Esophagus (tissue), 2 donors: ENCODE data around the gene COBL. TPM values are rescaled to one million over a fixed set of nuclear protein-coding genes. Genes with fewer than 3 reads are reported as not detected.

ENCODE experiments used
- H3K27ac ChIP-seq, 2 donors: one replicate each; pipeline ENCODE4 v1.5.1; 2013; ENCODE audit warnings: low read depth in 2 of 2, mild to moderate bottlenecking in 2 of 2, inconsistent platforms in 1 of 2, low read length in 1 of 2, moderate library complexity in 1 of 2
- H3K27me3 ChIP-seq, 2 donors: one replicate each; pipeline ENCODE4 v1.6.1; 2013; ENCODE audit warnings: low read length in 2 of 2, control low read depth in 1 of 2, mild to moderate bottlenecking in 1 of 2; ENCODE audit not compliant: insufficient read depth in 2 of 2, control insufficient read depth in 1 of 2
- H3K36me3 ChIP-seq, 2 donors: one replicate each; pipeline ENCODE4 v1.6.1; 2013; ENCODE audit warnings: low read length in 1 of 2; ENCODE audit not compliant: control insufficient read depth in 2 of 2, insufficient read depth in 2 of 2
- H3K4me1 ChIP-seq, 2 donors: one replicate each; pipeline ENCODE4 v1.6.1; 2013; ENCODE audit warnings: low read length in 1 of 2; ENCODE audit not compliant: control insufficient read depth in 2 of 2, insufficient read depth in 2 of 2
- H3K4me3 ChIP-seq, 2 donors: one replicate each; pipeline ENCODE4 v1.5.1; 2013; ENCODE audit warnings: low read length in 2 of 2, mild to moderate bottlenecking in 2 of 2, low read depth in 1 of 2, moderate library complexity in 1 of 2
- H3K9me3 ChIP-seq, 2 donors: one replicate each; pipeline ENCODE4 v1.6.1; 2013; ENCODE audit warnings: mild to moderate bottlenecking in 2 of 2, low read depth in 1 of 2, low read length in 1 of 2, moderate library complexity in 1 of 2; ENCODE audit not compliant: control insufficient read depth in 2 of 2, insufficient read depth in 1 of 2
- WGBS, 2 donors: extraction: QIAGEN DNeasy Blood & Tissue Kit; methylation state at CpG; one replicate each; pipeline ENCODE4 v1.1.7; 2013; 5-methylcytosine and 5-hydroxymethylcytosine counted together
- polyA plus RNA-seq, 2 donors: library from polyadenylated mRNA; stranded (reverse); fragments of 200-250 nt; gene quantifications; one replicate each; pipeline ENCODE4 v1.2.3, GENCODE V29; 2013
- donor health status: healthy with polysubstance abuse.
- donor health status: Bipolar disorder and iron deficiency.

COBL gene
- polyA plus RNA-seq, 2 donors, result 3.6 to 6.1 TPM

DNA sequence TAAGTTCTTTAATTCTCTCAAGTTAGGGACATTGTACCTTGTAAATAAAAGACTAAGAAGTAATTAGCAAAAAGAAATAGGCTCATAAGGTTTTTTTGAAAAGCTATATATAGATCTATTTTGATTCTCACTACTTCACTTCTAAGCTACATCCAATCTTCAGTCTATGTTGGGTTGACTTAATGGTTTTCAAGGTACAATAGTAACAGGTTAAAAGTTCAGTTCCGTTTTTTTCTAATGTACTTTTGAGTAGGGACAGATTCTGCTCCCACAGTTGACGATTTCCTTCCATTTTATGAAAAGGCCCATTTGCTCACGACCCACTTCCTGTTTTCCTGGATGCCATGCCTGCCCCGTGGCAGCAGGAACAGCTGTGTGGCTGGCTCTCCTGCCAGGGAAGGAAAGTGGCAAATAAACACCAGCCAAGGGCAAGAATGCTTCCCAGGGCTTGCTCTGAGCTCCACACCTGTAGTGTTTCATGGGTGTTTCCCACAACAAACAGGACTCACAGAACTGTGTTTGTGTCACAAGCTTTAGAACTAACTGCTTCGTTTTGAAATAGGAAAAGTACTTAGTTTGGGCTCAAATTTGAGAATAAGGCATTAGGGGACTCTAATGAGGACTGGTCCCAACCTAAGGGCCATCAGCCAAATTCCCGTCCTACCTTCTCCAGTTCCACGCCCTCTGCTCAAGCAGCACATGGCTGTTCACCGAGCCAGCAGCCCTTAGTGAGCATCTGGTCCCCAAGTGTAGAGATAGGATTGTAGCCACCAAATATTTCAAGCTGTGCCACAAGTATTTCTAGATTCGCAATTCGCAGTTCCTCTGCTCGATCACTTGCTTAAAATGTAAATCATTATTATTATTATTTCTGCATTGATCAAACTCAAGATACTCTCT is 240.7 kb downstream of the COBL start:
- Histone ChIP-seq H3K36me3 (no peaks in the 10 kb centered on the region), H3K27ac (no peak overlapping the region), H3K9me3 (peaks cover 0 to 6% of the 10 kb centered on the region in 2 donors), H3K27me3 (no peaks in the 10 kb centered on the region), H3K4me1 (peaks cover 0 to 2% of the 10 kb centered on the region in 2 donors), H3K4me3 (no peak overlapping the region)
- 66 to 76% methylated on average over 11 of the region's 11 CpGs for WGBS, 2 donors

GRCh38 chr7:51073171-51073570 is 243.4 kb downstream of the COBL start:
- Histone ChIP-seq H3K36me3 (no peaks in the 10 kb centered on the region), H3K9me3 (no peaks in the 10 kb centered on the region), H3K27me3 (no peaks in the 10 kb centered on the region), H3K4me1 (no peaks in the 10 kb centered on the region), H3K4me3 (no peak overlapping the region), H3K27ac (no peak overlapping the region)
- 79 to 80% methylated on average over 8 of the region's 8 CpGs for WGBS, 2 donors

DNA sequence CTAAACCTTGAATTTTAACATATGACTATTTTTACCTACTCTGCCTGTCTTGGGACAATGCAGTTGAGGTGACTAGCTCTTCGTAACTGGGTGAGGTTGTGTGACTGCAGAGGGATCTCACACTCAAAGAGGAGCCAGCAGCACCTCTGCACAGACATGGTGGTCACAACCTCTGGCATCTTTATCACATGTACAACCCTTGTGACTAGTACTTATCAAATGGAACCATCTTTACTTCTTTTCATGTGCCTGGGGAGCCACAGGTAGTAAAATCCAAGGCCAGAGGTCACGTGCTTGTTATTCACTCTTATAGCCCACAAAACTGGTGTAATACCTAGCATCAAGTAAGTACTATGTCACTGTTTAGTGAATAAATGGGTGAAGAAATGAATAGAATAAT is 244.3 kb downstream of the COBL start:
- Histone ChIP-seq H3K4me3 (no peak overlapping the region), H3K27me3 (no peaks in the 10 kb centered on the region), H3K4me1 (no peaks in the 10 kb centered on the region), H3K36me3 (no peaks in the 10 kb centered on the region), H3K27ac (no peak overlapping the region), H3K9me3 (no peaks in the 10 kb centered on the region)
- 80 to 82% methylated on average over 2 of the region's 2 CpGs for WGBS, 2 donors

- Histone ChIP-seq H3K4me3 (no peak overlapping the region), H3K36me3 (no peaks in the 10 kb centered on the region), H3K9me3 (no peaks in the 10 kb centered on the region), H3K27me3 (no peaks in the 10 kb centered on the region), H3K27ac (no peak overlapping the region), H3K4me1 (no peaks in the 10 kb centered on the region)
- 90 to 91% methylated on average over 2 of the region's 2 CpGs for whole genome bisulfite sequencing, 2 donors
Measured at GRCh38 chr7:51071427-51071826, 245.2 kb downstream of the COBL start.

GRCh38 chr7:51070151-51070550 is 246.5 kb downstream of the COBL start:
- H3K9me3 ChIP-seq, result no peaks in the 10 kb centered on the region
- WGBS, 2 donors, result 33 to 51% methylated on average over 3 of the region's 3 CpGs
- H3K27ac ChIP-seq, result no peak overlapping the region
- no peaks in the 10 kb centered on the region for H3K36me3 ChIP-seq
- H3K4me3 ChIP-seq, result no peak overlapping the region
- no peaks in the 10 kb centered on the region for H3K4me1 ChIP-seq
- H3K27me3 ChIP-seq, result no peaks in the 10 kb centered on the region

DNA sequence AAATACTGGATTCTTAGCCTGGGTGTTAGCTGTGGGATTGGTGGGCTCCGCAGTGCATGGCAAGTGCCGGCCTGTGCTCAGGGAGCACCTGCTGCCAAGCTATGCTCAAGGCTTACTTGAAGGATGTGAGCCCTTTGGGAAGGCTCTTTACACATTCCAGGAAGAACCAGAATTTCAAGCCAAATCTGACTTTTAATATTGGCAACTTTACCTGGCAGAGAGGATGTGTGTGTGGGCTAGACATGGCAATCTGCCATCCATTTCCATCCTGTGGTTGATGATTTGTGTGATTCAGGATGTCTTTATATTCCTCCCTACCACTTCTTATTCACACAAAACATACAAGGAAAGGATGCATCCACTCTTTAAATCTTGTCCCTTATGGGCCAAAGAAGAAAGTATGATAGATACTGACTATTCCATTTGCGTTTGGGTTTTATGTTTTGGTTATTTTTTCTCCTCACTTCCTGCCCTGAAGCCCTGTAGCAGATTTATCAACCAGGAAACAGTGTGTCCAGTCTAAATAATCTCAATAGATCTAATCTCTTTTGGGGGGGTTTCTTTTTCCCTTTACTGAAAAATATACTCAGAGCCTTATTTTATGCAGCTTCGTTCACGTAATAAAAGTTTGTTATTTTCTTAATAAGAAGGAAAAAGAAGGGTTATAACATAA is 247.1 kb downstream of the COBL start:
- H3K4me1 ChIP-seq, result no peaks in the 10 kb centered on the region
- no peaks in the 10 kb centered on the region for H3K9me3 ChIP-seq
- no peaks in the 10 kb centered on the region for H3K36me3 ChIP-seq
- no peak overlapping the region for H3K27ac ChIP-seq
- H3K4me3 ChIP-seq, result no peak overlapping the region
- H3K27me3 ChIP-seq, result no peaks in the 10 kb centered on the region
- WGBS, 2 donors, result 44 to 58% methylated on average over 5 of the region's 5 CpGs

- 77 to 82% methylated on average over 4 of the region's 4 CpGs for WGBS, 2 donors
Measured at GRCh38 chr7:51068401-51068800, 248.2 kb downstream of the COBL start.

DNA sequence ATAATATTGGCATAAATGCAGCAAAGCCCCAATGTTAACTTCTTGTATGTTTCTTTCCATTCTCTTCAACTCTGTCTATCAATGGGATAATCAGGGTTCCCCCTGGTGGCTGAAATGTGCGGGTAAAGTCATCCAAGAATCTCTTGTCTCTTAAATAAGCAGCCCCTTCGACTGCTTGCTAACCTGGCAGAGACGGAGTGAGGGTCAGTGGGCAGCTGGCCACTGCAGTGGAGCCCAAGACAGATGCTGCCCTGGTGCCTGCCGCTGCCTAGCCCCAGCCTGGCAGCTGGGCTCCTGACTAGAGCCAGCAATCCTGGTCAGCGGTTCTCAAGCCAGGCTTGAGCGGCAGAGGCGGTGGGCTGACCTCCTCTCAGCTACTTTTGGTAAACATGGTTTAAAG is 248.9 kb downstream of the COBL start:
- H3K9me3 ChIP-seq, result no peaks in the 10 kb centered on the region
- H3K27ac ChIP-seq, result no peak overlapping the region
- H3K27me3 ChIP-seq, result no peaks in the 10 kb centered on the region
- H3K36me3 ChIP-seq, result no peaks in the 10 kb centered on the region
- WGBS, 2 donors, result 43 to 45% methylated on average over 7 of the region's 7 CpGs
- H3K4me3 ChIP-seq, result no peak overlapping the region
- no peaks in the 10 kb centered on the region for H3K4me1 ChIP-seq

More at GRCh38 chr7:51068401-51068800, 248.2 kb downstream of the COBL start:
- Histone ChIP-seq H3K4me3 (no peak overlapping the region), H3K36me3 (no peaks in the 10 kb centered on the region), H3K9me3 (no peaks in the 10 kb centered on the region), H3K27me3 (no peaks in the 10 kb centered on the region), H3K4me1 (no peaks in the 10 kb centered on the region), H3K27ac (no peak overlapping the region)

GRCh38 chr7:51067258-51067657 is 249.4 kb downstream of the COBL start:
- Histone ChIP-seq H3K27ac (no peak overlapping the region), H3K9me3 (no peaks in the 10 kb centered on the region), H3K4me1 (no peaks in the 10 kb centered on the region), H3K27me3 (no peaks in the 10 kb centered on the region), H3K4me3 (no peak overlapping the region), H3K36me3 (no peaks in the 10 kb centered on the region)
